ENCODE results near the gene NDUFS5.
"Not testable (repeated sequence)": the region's sequence is repeated elsewhere in the genome, so short reads cannot be mapped to it uniquely, and the experiment has no call there.

Gene NDUFS5

DNA sequence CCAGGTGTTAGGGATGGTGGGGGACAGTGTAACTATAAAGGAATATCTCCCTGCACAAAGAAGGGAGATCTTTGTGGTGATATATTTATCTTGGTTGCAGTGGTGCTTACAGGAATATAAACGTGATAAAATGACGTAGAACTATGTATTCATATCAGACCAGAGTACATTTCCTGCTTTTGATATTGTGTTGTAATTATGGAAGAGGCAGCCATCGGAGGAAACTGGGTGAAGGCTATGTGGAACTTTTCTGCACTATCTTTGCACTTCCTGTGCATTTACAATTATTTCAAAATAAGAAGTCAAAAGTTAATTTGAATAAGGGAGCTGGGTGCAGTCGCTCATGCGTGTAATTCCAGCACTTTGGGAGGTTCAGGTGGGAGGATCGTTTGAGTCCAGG is 37.6 kb downstream of the NDUFS5 start:
- DNase-seq (ENCODE audit: low read depth in 3 of 3), result no peak

DNA sequence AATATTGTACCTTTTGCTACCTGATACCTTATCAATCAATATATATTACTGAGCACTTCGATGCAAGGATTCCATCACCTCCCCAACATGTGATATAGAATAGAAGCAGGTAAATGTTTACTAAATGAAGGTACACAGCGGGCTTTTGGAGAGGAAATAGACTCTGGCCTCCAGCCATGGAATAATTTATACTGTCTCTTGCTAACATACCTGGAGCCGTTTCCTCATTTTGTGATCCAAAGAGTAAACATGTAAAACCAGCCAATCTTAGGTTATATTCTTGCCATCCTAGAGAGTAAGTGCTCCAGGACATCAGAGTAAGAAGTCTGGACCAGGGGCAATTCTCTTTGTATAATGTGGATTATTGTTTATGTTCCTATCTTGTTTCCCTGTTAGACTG is 39.4 kb downstream of the NDUFS5 start:
- no peak for DNase-seq (ENCODE audit: low read depth in 3 of 3)

DNA sequence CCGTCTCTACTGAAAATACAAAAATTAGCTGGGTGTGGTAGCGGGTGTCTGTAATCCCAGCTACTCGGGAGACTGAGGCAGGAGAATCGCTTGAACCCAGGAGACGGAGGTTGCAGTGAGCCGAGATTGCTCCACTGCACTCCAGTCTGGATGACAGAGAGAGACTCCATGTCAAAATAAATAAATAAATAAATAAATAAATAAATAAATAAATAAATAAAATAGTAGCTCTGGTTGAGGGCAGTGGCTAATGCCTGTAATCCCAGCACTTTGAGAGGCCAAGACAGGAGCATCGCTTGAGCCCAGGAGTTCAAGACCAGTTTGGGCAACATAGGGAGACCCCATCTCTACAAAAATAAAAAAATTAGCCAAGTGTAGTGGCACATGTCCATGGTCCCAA is 42.1 kb downstream of the NDUFS5 start:
- DNase-seq (ENCODE audit: low read depth in 3 of 3), result not testable (repeated sequence)

DNA sequence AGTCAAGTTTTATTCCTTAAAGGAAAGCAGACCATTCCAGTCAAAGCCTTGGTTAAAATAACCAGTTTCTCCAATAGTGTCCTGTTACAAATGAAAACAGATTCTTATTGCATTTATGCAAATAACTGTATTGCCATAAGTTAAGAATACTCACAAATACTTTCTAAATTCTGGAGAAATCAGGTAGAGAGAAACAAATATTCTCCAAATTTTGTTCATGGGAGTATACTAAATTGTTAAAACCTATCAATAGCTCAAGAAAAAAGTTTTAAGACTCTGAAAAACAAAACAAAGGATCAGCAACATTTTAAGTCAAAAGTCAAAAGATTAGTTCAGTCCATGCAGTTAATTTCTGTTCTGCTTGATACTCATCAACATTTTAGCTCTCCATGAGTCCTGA is 45.4 kb downstream of the NDUFS5 start:
- DNase-seq (ENCODE audit: low read depth in 3 of 3), result not testable (repeated sequence)

DNA sequence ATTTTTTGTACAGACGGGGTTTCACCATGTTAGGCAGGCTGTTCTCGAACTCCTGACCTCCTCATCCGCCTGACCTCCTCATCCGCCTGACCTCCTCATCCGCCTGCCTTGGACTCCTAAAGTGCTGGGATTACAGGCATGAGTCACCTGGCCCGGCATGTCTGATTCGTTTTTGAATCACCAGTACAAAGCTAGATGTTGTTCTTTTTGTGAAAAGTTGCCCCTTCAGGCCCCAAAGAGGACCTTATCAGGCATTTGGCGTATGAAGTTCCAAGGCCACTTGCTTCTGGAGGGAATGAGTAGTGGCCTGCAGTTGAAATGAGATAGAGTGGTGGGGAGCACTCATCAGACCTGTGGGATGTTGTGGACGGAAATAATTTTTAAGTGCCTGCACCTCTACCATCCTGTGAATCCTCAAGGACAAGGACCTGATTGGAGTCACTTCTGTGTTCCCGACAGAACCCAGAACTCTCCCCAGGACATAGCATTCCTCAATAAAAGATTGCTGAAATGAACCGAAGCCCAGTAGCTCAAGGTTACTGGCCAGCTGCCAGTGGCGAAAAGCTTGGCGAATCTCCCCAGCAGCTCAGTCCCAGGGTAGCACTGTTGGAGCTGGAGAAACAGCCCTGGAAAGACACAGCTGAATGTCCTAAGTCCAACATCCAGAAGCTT is 50.1 kb downstream of the NDUFS5 start:
- no peak for DNase-seq (ENCODE audit: low read depth in 3 of 3)

DNA sequence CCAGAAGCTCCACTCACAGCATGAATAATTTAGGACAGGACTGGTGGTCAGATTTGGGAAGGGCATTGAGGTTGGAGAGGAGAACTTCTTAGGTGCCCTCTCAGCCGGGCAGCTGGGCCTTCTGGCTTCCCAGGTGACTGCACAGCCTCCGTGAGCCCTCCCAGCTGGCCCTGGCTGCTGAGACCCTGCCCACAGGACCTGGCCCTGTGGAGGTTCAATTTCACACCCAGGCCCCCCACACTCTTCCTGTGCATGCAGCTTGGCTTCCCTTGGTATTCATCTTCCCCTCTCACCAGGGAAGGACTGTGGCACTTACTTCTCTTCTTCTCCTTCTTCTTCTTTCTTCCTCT is 50.6 kb downstream of the NDUFS5 start:
- DNase-seq (ENCODE audit: low read depth in 3 of 3), result no peak

DNA sequence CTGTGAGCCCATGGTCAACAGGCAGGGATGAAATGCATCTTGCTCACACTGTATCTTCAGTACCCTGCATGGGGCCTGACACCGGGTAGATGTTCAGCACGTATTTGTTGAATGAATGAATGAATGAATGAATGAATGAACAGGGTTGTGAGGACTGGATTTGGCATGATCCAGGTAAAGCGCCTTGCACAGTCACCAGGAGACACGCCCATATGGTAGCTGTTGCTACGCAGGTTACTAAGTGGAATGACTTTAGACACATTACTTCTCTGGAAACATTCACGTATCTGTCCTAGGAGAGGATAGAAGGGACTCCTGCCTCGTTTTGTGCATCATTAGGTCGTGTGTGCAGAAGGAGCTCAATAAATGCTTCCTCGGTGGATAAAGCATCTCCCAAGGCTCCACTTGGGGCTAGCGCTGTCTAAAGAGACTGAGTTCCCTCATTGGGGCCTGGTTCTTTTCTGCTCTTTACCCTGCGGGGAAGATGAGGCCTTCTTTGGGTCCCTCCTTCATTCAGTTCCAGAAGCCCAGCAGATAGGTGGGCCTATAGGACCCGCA is 54.2 kb downstream of the NDUFS5 start:
- DNase-seq (ENCODE audit: low read depth in 3 of 3), result no peak

DNA sequence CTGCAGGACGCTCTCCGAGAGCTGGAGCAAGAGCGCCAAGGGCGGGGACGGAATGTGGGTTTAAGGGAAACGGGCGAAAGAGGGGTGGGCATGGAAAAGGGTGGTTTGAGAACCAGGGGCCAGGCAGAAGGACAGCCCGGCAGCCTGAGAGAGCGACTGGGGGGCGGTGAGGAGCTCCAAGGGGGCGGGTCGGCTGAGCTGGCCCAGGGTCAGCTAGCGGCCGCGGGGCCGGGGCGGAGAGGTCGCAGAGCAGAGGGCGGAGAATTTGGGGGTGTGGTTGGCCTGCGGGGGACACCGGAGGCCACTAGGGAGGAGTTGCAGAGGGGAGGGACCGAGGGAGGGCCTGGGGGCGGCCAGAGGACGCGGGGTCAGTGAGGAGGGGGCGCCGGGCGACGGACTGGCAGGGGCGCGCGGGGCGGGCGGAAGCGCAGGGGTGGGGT is 54.7 kb downstream of the NDUFS5 start:
- no peak for DNase-seq (ENCODE audit: low read depth in 3 of 3)

DNA sequence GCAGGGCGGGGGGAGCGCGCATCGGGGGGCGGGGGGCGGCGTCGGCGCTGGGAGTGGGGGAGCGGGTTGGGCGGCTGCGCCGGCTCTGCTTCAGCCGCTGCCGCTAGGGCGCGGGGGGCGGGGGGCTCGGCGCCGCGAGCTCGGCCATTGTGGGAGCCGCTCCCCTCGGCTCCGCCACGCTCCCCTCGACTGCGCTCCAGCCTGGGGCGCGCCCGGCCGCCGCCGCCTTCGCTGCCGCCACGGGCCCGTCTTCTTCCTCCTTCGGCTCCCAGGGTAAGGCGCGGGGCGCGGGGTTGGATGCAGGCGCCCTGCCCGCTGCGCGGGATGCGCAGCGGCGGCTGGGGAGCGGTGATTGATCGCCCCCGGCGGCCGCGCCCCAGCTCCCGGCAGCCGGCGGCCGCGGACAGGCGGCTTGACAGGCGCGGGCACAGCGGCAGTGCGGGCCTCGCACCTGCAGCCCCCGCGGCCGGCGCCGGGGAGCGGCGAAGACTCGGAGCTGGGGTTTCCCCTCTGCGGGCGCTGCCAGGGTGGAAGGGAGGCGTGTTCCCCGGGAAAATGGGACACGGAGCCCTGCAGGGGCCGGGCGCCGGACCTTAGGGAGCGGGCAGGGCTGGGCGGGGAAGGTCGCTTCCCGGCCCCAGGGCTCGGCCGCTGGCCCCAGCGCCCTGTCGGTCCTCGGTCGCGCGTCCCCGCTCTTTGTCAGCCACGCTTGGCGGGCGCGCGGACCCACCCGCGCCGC is 55.3 kb downstream of the NDUFS5 start:
- peak in 1 of 3 donors; percentile 19 for DNase-seq (ENCODE audit: low read depth in 3 of 3)

DNA sequence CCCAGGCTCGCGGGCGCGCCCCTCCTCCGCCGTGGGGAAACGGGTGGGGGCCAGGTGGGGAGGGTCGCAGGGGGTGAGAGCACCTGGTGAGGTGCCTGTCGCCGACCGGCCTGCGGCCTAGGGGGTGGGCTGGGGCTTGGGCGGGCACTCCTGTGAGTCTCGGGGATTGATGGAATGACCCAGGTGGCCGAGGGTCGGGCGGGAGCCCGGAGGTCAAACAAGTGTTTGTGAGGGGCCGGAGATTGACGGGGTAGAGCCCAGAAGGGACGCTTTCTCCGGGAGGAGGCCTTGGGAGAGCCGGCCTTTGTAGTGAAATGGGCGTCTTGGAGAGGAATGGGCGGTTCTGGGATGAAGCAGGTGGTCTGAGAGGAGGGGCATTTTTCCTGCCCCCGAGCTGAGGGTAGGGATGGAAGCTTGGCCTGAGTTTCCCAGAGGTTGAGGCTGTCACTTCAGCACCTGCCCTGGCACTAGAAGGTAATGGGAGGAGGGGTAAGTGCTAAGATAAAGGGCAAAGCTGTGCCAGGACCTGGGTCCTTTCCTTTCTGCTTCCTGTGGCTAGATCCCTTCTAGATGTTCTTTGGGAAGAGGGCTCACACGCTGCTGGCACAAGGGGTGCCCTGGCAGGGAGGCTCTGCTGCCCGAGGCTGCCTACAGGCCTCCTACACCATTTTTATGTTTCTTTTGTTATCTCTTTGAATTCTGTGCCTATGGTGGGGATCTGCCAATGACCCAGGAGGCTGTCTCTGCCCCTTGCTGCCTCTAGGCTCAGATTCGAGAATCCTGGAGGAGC is 56.1 kb downstream of the NDUFS5 start:
- DNase-seq (ENCODE audit: low read depth in 3 of 3), result no peak

DNA sequence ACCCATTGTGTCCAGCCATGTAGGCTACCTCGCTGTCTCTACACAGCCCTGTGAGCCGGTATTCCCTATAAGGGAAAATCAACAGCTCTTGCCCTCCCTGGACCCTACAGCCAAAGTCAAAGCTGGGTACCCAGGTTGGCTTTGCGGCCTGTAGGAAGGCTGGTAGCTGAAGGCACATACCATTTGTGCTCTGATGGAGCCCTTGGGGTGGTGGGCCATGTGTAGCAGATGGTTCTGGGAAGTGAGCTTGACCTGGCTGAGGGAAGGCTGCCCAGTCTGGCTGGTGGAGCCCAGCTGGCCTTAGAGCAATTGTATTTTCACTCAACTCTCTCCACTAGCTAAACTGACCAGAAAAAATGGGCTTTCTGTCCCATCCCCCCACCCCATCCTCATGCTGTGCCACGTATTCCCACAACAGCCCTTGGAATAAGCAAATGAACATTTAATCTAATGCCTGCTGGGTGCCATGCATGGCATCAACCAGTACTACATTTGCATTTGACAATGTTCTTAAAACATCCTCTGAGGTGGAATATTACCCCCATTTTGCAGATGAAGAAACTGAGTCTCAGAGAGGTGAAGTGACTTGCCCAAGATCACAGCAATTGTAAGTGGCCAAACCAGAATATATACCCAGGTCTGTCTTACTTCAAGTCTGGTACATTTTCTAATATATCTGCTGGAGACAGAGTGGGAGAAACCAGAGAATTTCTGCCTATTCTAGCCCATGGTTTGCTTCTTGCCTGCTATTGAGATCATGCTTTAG is 56.8 kb downstream of the NDUFS5 start:
- DNase-seq (ENCODE audit: low read depth in 3 of 3), result no peak

DNA sequence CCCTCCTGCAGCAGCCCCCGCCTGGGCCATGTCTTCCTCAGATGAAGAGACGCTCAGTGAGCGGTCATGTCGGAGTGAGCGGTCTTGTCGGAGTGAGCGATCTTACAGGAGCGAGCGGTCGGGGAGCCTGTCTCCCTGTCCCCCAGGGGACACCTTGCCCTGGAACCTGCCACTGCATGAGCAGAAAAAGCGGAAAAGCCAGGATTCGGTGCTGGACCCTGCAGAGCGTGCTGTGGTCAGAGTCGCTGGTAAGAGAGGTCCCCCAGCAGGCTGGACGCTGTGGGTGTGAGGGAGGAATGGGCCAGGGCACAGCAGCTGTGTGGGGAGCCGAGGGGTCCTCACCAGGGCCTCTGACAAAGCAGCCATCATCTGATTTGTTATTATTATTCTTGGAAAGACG is 58.0 kb downstream of the NDUFS5 start:
- no peak for DNase-seq (ENCODE audit: low read depth in 3 of 3)
